Vagina (tissue), 2 donors: ENCODE data around the gene NUMB. TPM values are rescaled to one million over a fixed set of nuclear protein-coding genes. Genes with fewer than 3 reads are reported as not detected.

Experiments
- DNase-seq, 2 donors: peaks; one replicate each; pipeline ENCODE4 v3.0.0-alpha.2; 2017; ENCODE audit errors: extremely low spot score in 2 of 2
- H3K27ac ChIP-seq: fragments of 200-600 bp; sonication (generic); one replicate; pipeline ENCODE4 v1.5.1; 2019
- H3K27me3 ChIP-seq: fragments of 200-600 bp; sonication (generic); one replicate; pipeline ENCODE4 v1.5.1; 2019
- H3K36me3 ChIP-seq, 2 donors: fragments of 200-600 bp; sonication (generic); one replicate each; pipeline ENCODE4 v1.5.1; 2017 to 2019
- H3K4me1 ChIP-seq: fragments of 200-600 bp; sonication (generic); one replicate; pipeline ENCODE4 v1.5.1; 2019
- H3K4me3 ChIP-seq, 2 donors: fragments of 200-600 bp; sonication (generic); 1 replicate in 1 of 2; 2 replicates in 1 of 2; pipeline ENCODE4 v1.5.1; 2016 to 2019
- H3K9me3 ChIP-seq: fragments of 200-600 bp; sonication (generic); one replicate; pipeline ENCODE4 v1.5.1; 2019
- POLR2A ChIP-seq, 2 donors: fragments of 450-650 bp; IDR thresholded peaks; one replicate each; pipeline ENCODE4 v1.6.1; 2017; ENCODE audit warnings: antibody characterized with exemption in 2 of 2, mild to moderate bottlenecking in 2 of 2, moderate library complexity in 2 of 2
- POLR2AphosphoS5 ChIP-seq, 2 donors: sonication (generic); formaldehyde crosslinking; IDR thresholded peaks; one replicate each; pipeline ENCODE4 v1.9.0; 2017; ENCODE audit warnings: antibody characterized with exemption in 2 of 2, mild to moderate bottlenecking in 2 of 2, low read depth in 1 of 2; ENCODE audit not compliant: insufficient read depth in 1 of 2
- intact Hi-C: fragments of 100-400 bp; cut with DNase I; formaldehyde crosslinking; loops from one replicate; pipeline ENCODE4 v1.15.1; 2023
- total RNA-seq: library from RNA; depleted of rRNA; stranded (reverse); fragments of >200 nt; gene quantifications from one replicate; pipeline ENCODE4 v1.2.3, GENCODE V29; 2016
- TF ChIP-seq, protein P1 (sequence below), 3 experiments: fragments of 450-650 bp in 2 of 3; fragments of 200-600 bp in 1 of 3; sonication (generic) in 1 of 3; IDR thresholded peaks; one replicate each; pipeline ENCODE4 v1.5.1; 2017 to 2019; ENCODE audit warnings: antibody characterized with exemption in 3 of 3, mild to moderate bottlenecking in 2 of 3, moderate library complexity in 2 of 3

The NUMB gene
- total RNA-seq, 1 donor from 2014 or later = 48.1 TPM

DNA sequence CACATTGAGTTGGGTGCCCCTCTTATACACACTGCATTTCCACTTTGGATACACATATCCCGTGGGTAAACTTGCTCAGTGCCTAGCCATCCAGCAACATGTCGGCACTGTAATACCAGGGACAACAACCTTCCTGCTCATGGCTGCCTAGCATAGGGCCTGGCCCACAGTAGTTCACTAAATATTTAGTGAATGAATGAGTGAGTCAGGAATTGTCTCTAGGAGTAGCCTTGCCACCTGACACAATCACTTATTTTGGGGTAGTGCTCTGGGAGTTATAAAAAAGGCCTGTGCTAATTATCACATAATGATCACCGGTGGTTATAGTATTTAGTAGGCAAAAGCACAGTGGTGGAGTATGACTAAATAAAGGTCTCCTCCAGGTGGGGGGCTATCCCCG, 8.5 kb upstream of the NUMB start:
- H3K9me3 ChIP-seq = no peaks in the 10 kb centered on the region
- H3K27ac ChIP-seq = no peak overlapping the region
- H3K36me3 ChIP-seq = no peaks in the 10 kb centered on the region
- no peak for TF ChIP-seq POLR2AphosphoS5 (IDR thresholded peaks at IDR 0.05; ENCODE audit: insufficient read depth in 1 of 2, low read depth in 1 of 2)
- no peak for TF ChIP-seq POLR2A (IDR thresholded peaks at IDR 0.05)
- TF ChIP-seq, protein P1, sequence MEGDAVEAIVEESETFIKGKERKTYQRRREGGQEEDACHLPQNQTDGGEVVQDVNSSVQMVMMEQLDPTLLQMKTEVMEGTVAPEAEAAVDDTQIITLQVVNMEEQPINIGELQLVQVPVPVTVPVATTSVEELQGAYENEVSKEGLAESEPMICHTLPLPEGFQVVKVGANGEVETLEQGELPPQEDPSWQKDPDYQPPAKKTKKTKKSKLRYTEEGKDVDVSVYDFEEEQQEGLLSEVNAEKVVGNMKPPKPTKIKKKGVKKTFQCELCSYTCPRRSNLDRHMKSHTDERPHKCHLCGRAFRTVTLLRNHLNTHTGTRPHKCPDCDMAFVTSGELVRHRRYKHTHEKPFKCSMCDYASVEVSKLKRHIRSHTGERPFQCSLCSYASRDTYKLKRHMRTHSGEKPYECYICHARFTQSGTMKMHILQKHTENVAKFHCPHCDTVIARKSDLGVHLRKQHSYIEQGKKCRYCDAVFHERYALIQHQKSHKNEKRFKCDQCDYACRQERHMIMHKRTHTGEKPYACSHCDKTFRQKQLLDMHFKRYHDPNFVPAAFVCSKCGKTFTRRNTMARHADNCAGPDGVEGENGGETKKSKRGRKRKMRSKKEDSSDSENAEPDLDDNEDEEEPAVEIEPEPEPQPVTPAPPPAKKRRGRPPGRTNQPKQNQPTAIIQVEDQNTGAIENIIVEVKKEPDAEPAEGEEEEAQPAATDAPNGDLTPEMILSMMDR (IDR thresholded peaks at IDR 0.05) = no peak
- H3K4me1 ChIP-seq = peaks cover 7% of the 10 kb centered on the region
- no peak for DNase-seq
- no peaks in the 10 kb centered on the region for H3K27me3 ChIP-seq
- H3K4me3 ChIP-seq = no peak overlapping the region
- intact Hi-C loops = no loop called here

DNA sequence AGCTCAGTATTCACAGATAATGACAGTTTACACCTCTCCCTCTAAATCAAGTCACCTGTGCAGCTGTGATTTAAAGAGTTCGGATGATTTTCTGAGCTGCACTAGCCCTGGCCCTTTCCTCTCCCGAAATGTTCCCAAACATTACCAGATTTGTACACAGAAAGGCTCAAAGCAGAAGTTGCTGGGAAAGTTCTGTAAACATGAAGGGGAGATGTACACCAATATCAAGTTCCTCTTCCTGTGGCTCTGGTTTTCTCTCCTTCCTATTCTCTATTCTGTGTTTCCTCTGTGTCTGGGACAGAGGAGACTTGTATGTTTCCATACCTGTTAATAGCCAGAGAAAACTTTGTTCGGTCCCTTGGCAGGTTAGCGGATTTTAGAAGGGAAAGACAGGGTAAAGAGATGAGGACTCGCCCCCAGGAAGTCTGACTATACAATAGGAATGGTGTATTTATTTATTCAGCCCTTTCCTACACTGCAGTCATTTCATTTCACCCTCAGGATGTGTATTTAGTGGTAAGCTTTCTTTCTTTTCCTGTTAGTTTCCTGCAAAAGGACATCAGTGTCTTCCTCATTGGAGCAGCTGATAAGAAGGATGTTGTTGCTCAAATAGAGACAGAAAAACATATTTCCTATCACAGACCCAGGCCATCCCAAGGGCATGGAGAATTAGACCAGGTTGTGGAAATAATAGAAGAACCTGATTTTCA, 7.6 kb upstream of the NUMB start:
- Histone ChIP-seq H3K36me3 (no peaks in the 10 kb centered on the region), H3K27ac (no peak overlapping the region), H3K4me1 (peaks cover 15% of the 10 kb centered on the region), H3K4me3 (no peak overlapping the region), H3K9me3 (no peaks in the 10 kb centered on the region), H3K27me3 (no peaks in the 10 kb centered on the region)
- intact Hi-C loops = no loop called here
- TF ChIP-seq POLR2AphosphoS5 (IDR thresholded peaks at IDR 0.05; ENCODE audit: insufficient read depth in 1 of 2, low read depth in 1 of 2) (no peak), POLR2A (IDR thresholded peaks at IDR 0.05) (no peak)
- TF ChIP-seq, protein P1 (IDR thresholded peaks at IDR 0.05) = no peak
- no peak for DNase-seq

DNA sequence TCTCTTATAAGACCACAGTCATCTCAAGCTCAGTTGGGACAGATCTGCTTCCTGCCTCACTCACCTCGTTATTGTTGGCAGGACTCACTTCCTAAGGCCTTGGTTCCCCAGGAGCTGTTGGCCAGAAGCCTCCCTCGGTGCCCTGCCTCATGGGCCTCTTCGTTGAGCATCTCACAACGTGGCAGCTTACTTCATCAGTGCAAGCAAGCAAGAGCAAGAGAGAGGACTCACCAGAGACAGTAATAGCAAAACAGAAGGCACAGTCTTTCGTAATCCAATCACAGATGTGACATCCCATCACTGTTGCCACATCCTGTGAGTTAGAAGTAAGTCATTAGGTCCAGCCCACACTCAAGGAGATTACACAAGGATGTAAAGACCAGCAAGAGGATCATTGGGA, 5.1 kb upstream of the NUMB start:
- TF ChIP-seq, protein P1 (IDR thresholded peaks at IDR 0.05) = no peak
- TF ChIP-seq POLR2A (IDR thresholded peaks at IDR 0.05) = no peak
- no peak for TF ChIP-seq POLR2AphosphoS5 (IDR thresholded peaks at IDR 0.05; ENCODE audit: insufficient read depth in 1 of 2, low read depth in 1 of 2)
- H3K4me1 ChIP-seq = peaks cover 19% of the 10 kb centered on the region
- H3K27ac ChIP-seq = no peak overlapping the region
- H3K36me3 ChIP-seq = no peaks in the 10 kb centered on the region
- H3K9me3 ChIP-seq = no peaks in the 10 kb centered on the region
- intact Hi-C loops = no loop called here
- no peak for DNase-seq
- no peaks in the 10 kb centered on the region for H3K27me3 ChIP-seq
- H3K4me3 ChIP-seq = no peak overlapping the region

DNA sequence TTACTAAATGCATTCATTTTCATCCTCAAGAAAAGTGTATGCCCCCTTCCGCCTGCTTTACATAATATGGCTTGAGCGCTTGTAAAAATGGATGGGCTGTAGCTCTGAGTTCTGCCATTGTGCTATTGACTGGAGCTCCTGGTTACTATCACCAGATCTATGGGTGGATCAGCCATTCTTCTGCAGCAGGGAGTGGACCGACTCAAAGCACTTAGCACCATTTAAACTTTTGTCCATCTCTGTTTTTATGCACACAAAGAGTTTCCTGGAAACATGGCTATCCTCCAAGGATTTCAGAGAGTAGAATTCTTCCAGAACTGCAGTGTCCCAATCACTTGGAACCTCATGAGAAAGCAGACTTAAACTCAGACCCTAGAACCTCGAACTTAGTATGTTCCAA, 4.5 kb upstream of the NUMB start:
- H3K27ac ChIP-seq = no peak overlapping the region
- H3K9me3 ChIP-seq = no peaks in the 10 kb centered on the region
- H3K4me1 ChIP-seq = peaks cover 19% of the 10 kb centered on the region
- no peaks in the 10 kb centered on the region for H3K27me3 ChIP-seq
- no peak for DNase-seq
- intact Hi-C loops = no loop called here
- H3K4me3 ChIP-seq = no peak overlapping the region
- no peaks in the 10 kb centered on the region for H3K36me3 ChIP-seq
- TF ChIP-seq, protein P1 (IDR thresholded peaks at IDR 0.05) = no peak
- no peak for TF ChIP-seq POLR2AphosphoS5 (IDR thresholded peaks at IDR 0.05; ENCODE audit: insufficient read depth in 1 of 2, low read depth in 1 of 2)
- TF ChIP-seq POLR2A (IDR thresholded peaks at IDR 0.05) = no peak

DNA sequence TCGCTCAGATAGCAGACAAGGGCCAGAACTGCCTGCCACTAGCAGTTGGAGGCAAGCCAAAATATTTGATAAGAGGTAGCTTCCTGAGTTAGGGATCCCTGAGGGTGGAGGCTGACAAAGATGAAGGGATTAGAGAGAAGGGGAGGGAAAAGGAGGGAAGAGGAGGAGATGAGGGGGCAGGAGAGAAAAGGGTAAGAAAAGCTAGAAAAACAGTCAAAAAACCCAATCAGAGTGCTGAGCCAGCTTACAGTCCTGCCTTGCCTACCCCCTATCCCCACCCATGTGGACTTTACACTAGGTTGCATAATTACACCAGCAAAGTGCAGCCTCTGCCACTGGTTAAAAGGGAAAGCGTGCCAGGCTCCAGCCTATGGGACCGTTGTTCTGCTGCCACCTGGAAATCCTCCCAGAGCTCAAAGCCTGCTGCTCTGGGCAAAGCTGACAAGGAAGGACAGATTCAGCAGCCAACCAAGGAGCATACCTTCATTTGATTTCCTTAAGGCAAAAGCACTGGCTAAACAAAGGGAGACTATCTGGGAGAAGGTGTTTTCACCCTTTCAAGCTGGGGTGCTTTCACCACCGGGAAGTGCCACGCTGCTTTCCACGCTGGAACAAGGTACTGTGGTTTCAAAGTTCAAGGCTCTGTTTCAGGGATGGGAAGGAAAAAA, 3.8 kb upstream of the NUMB start:
- DNase-seq = no peak
- Histone ChIP-seq H3K36me3 (no peaks in the 10 kb centered on the region), H3K9me3 (no peaks in the 10 kb centered on the region), H3K27me3 (no peaks in the 10 kb centered on the region), H3K27ac (no peak overlapping the region), H3K4me1 (peaks cover 21% of the 10 kb centered on the region), H3K4me3 (no peak overlapping the region)
- intact Hi-C loops = no loop called here
- TF ChIP-seq POLR2AphosphoS5 (IDR thresholded peaks at IDR 0.05; ENCODE audit: insufficient read depth in 1 of 2, low read depth in 1 of 2) (no peak), POLR2A (IDR thresholded peaks at IDR 0.05) (no peak)
- TF ChIP-seq, protein P1 (IDR thresholded peaks at IDR 0.05) = no peak
